Caco-2 (cell line): Measurements from ENCODE around the gene CAMK1D. TPM values are rescaled to one million over a fixed set of nuclear protein-coding genes. Genes with fewer than 3 reads are reported as not detected.

Source experiments
- BruUV-seq: library from RNA; stranded (reverse); fragments of 400-500 nt; replicated peaks from 2 replicates; lab custom pipeline; 2021; lab: Mats Ljungman, UMichigan
- CTCF ChIA-PET: fragments of 300-600 bp; sonication (Branson Sonifier 250); formaldehyde crosslinking; loops from one replicate; lab custom pipeline; 2022; ENCODE audit warnings: antibody characterized with exemption; lab: Charles Lee
- POLR2A ChIA-PET: fragments of 300-600 bp; sonication (Branson Sonifier 250); formaldehyde crosslinking; loops from one replicate; lab custom pipeline; 2022; ENCODE audit warnings: antibody characterized with exemption; lab: Charles Lee
- DNase-seq, 2 experiments: peaks; one replicate each; pipeline versions ENCODE4 v3.0.0 to v3.0.0-alpha.2; 2020 to 2022
- H3K27me3 ChIP-seq: replicated peaks from 2 replicates; pipeline ENCODE4 v1.6.0; 2011; ENCODE audit warnings: low read length; ENCODE audit not compliant: control insufficient read depth, insufficient read depth
- H3K36me3 ChIP-seq: 2 replicates; pipeline ENCODE4 v1.5.1; 2011; ENCODE audit warnings: low read length; ENCODE audit not compliant: control insufficient read depth, insufficient read depth
- H3K4me1 ChIP-seq: fragments of 250-450 bp; sonication (Bioruptor Pico); 2 replicates; pipeline ENCODE4 v1.5.1; 2020; ENCODE audit warnings: mild to moderate bottlenecking
- H3K4me3 ChIP-seq: 2 replicates; pipeline ENCODE4 v1.5.1; 2011; ENCODE audit warnings: low read depth, mild to moderate bottlenecking, control low read depth, low read length
- H3K9me3 ChIP-seq: fragments of 250-450 bp; sonication (Bioruptor Pico); 2 replicates; pipeline ENCODE4 v1.5.1; 2020; ENCODE audit warnings: mild to moderate bottlenecking, moderate library complexity
- H3K27ac Mint-ChIP-seq: one replicate; pipeline ENCODE4 v1.8.0; 2022; ENCODE audit warnings: mixed read lengths; ENCODE audit not compliant: unreplicated experiment
- H3K27me3 Mint-ChIP-seq: one replicate; pipeline ENCODE4 v1.8.0; 2022; ENCODE audit warnings: mixed read lengths; ENCODE audit not compliant: insufficient read depth, unreplicated experiment
- H3K36me3 Mint-ChIP-seq: one replicate; pipeline ENCODE4 v1.8.0; 2022; ENCODE audit warnings: mild to moderate bottlenecking, mixed read lengths; ENCODE audit not compliant: insufficient read depth, unreplicated experiment
- H3K4me1 Mint-ChIP-seq: one replicate; pipeline ENCODE4 v1.8.0; 2022; ENCODE audit warnings: low read depth, mixed read lengths; ENCODE audit not compliant: unreplicated experiment
- H3K4me3 Mint-ChIP-seq: one replicate; pipeline ENCODE4 v1.8.0; 2022; ENCODE audit warnings: mild to moderate bottlenecking, moderate library complexity, mixed read lengths; ENCODE audit not compliant: unreplicated experiment
- H3K9me3 Mint-ChIP-seq: one replicate; pipeline ENCODE4 v1.8.0; 2022; ENCODE audit warnings: mixed read lengths; ENCODE audit not compliant: unreplicated experiment
- intact Hi-C: fragments of 100-400 bp; cut with micrococcal nuclease; formaldehyde crosslinking; loops from one replicate; pipeline ENCODE4 v1.10.0; 2022; ENCODE audit not compliant: unreplicated experiment
- total RNA-seq: library from RNA; stranded (reverse); gene quantifications from 2 replicates; pipeline ENCODE4 v1.2.3, GENCODE V29; 2022
- TF ChIP-seq, protein P1 (sequence below), 2 experiments: fragments of 200-600 bp in 1 of 2; IDR thresholded peaks; 1 replicate in 1 of 2; 2 replicates in 1 of 2; pipeline versions ENCODE4 v1.5.1 to v1.8.0; 2011 to 2022; ENCODE audit warnings: antibody characterized with exemption in 1 of 2, control low read depth in 1 of 2, inconsistent platforms in 1 of 2, low read depth in 1 of 2, low read length in 1 of 2, mild to moderate bottlenecking in 1 of 2, moderate library complexity in 1 of 2; ENCODE audit not compliant: insufficient read depth in 1 of 2, severe bottlenecking in 1 of 2, unreplicated experiment in 1 of 2

The CAMK1D gene
- total RNA-seq, 1 experiment from 2014 or later, result 10.9 TPM

DNA sequence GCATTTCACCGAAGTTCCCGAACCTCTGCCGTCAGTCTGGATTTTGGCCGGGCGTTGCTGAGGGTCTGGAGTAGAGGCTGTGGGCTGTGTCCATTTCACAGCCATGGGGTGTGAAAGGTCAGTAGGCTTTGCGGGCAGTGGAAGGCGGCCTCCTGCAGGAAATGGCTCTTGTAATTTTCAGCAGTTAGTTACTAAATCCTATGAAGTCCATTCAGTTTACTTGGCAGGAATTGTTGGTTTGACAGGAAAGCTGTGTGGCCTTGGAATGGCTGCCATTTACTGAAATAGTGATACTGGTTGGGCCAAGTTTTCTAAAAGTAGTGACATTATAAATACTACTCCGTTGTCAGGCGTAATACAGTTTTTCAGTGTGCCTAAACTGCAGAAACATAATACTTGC lies 348.4 kb downstream of the CAMK1D start:
- H3K4me3 Mint-ChIP-seq, result no peak overlapping the region
- H3K36me3 ChIP-seq, result no peaks in the 10 kb centered on the region
- CTCF ChIA-PET, result no interaction called here
- H3K27me3 Mint-ChIP-seq, result no peaks in the 10 kb centered on the region
- H3K27me3 ChIP-seq, result no peaks in the 10 kb centered on the region
- no peaks in the 10 kb centered on the region for H3K4me1 Mint-ChIP-seq
- intact Hi-C loops, result no loop called here
- no peaks in the 10 kb centered on the region for H3K9me3 Mint-ChIP-seq
- no peak overlapping the region for H3K4me3 ChIP-seq
- H3K36me3 Mint-ChIP-seq, result no peaks in the 10 kb centered on the region
- TF ChIP-seq, protein P1, sequence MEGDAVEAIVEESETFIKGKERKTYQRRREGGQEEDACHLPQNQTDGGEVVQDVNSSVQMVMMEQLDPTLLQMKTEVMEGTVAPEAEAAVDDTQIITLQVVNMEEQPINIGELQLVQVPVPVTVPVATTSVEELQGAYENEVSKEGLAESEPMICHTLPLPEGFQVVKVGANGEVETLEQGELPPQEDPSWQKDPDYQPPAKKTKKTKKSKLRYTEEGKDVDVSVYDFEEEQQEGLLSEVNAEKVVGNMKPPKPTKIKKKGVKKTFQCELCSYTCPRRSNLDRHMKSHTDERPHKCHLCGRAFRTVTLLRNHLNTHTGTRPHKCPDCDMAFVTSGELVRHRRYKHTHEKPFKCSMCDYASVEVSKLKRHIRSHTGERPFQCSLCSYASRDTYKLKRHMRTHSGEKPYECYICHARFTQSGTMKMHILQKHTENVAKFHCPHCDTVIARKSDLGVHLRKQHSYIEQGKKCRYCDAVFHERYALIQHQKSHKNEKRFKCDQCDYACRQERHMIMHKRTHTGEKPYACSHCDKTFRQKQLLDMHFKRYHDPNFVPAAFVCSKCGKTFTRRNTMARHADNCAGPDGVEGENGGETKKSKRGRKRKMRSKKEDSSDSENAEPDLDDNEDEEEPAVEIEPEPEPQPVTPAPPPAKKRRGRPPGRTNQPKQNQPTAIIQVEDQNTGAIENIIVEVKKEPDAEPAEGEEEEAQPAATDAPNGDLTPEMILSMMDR (IDR thresholded peaks at IDR 0.05; ENCODE audit: insufficient read depth in 1 of 2, low read depth in 1 of 2, low read length in 1 of 2, severe bottlenecking in 1 of 2, unreplicated experiment in 1 of 2), result no peak
- DNase-seq, result no peak
- no peak overlapping the region for H3K27ac Mint-ChIP-seq
- no peaks in the 10 kb centered on the region for H3K9me3 ChIP-seq
- BruUV-seq, result no TSS peak
- POLR2A ChIA-PET, result no interaction called here
- no peaks in the 10 kb centered on the region for H3K4me1 ChIP-seq

DNA sequence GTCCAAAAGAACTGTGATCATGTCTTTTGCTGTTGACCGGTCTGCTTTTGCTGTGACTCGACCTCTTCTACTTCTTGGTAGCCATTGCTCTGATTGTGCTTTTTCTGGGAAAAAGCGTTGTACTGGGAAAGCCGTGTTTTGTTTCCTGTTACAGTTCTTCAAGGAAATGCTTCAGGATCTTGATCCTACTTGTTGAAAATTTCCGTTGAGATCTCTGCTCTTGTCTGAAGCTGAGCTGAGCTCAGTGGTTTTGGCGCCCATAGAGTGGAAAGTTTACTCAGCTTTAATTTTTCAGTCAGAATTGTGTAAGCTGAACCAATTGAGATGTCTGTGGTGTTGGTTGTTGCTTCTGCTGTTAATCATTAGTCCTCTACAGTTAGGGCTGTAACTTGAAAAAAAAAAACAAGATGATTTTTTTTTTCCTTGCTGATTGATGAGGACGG lies 349.9 kb downstream of the CAMK1D start:
- BruUV-seq, result no TSS peak

DNA sequence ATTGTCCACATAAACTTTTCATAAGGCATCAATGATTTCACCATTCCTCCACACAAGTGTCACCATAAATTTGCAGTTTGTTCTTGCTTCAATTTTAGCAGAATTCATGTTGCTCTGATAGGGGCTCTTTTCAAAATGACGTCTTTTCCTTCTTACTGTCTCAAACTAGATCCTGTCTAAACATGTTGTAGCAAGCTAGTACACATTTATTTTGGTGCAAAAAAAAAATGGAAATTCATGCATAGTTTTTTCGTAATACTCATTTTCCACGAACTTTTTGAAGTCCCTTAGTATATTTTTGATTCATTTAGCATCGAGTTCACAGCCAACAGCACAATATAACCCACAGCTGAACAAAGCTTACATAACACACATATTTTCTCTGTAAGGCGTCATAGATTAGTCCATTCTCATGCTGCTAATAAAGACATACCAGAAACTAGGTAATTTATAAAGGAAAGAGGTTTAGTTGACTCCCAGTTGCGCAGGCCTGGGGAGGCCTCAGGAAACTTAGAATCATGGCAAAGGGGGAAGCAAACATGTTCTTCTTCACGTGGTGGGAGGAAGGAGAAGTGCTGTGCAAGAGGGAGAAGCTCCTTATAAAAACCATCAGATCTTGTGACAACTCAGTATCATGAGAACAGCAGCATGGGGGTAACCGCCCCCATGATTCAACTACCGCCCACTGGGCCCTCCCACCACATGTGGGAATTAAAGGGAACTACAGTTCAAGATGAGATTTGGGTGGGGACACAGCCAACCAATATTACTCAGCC lies 350.6 kb downstream of the CAMK1D start:
- CTCF ChIA-PET, result interaction anchor here (0.6 to 1.5 kb wide), 3 partner anchors 11 to 40 kb away, joined by 3 to 4 read pairs (median 3); no protein-coding TSS in a partner anchor
- Mint-ChIP-seq H3K9me3 (no peaks in the 10 kb centered on the region), H3K27ac (no peak overlapping the region), H3K4me1 (no peaks in the 10 kb centered on the region), H3K4me3 (no peak overlapping the region), H3K27me3 (no peaks in the 10 kb centered on the region), H3K36me3 (no peaks in the 10 kb centered on the region)
- POLR2A ChIA-PET, result no interaction called here
- no peak for DNase-seq
- no peaks in the 10 kb centered on the region for H3K9me3 ChIP-seq
- TF ChIP-seq, protein P1 (IDR thresholded peaks at IDR 0.05; ENCODE audit: insufficient read depth in 1 of 2, low read depth in 1 of 2, low read length in 1 of 2, severe bottlenecking in 1 of 2, unreplicated experiment in 1 of 2), result no peak
- BruUV-seq, result no TSS peak
- intact Hi-C loops, result no loop called here
- no peaks in the 10 kb centered on the region for H3K36me3 ChIP-seq
- no peak overlapping the region for H3K4me3 ChIP-seq
- no peaks in the 10 kb centered on the region for H3K4me1 ChIP-seq
- H3K27me3 ChIP-seq, result no peaks in the 10 kb centered on the region

More for the DNA sequence above, 349.9 kb downstream of the CAMK1D start:
- ChIA-PET CTCF (interaction anchor here (0.6 to 1.5 kb wide), 3 partner anchors 12 to 41 kb away, joined by 3 to 4 read pairs (median 3); no protein-coding TSS in a partner anchor), POLR2A (no interaction called here)
- no peak overlapping the region for H3K4me3 Mint-ChIP-seq
- DNase-seq, result no peak
- peak overlapping the region; percentile 10 for H3K27ac Mint-ChIP-seq
- no peaks in the 10 kb centered on the region for H3K27me3 Mint-ChIP-seq
- no peak overlapping the region for H3K4me3 ChIP-seq
- no peaks in the 10 kb centered on the region for H3K4me1 Mint-ChIP-seq
- no peaks in the 10 kb centered on the region for H3K9me3 ChIP-seq
- intact Hi-C loops, result no loop called here
- H3K36me3 Mint-ChIP-seq, result no peaks in the 10 kb centered on the region
- no peaks in the 10 kb centered on the region for H3K36me3 ChIP-seq
- H3K27me3 ChIP-seq, result no peaks in the 10 kb centered on the region
- TF ChIP-seq, protein P1 (IDR thresholded peaks at IDR 0.05; ENCODE audit: insufficient read depth in 1 of 2, low read depth in 1 of 2, low read length in 1 of 2, severe bottlenecking in 1 of 2, unreplicated experiment in 1 of 2), result no peak
- H3K9me3 Mint-ChIP-seq, result no peaks in the 10 kb centered on the region
- H3K4me1 ChIP-seq, result no peaks in the 10 kb centered on the region
